Stimulated activated CD4-positive, alpha-beta T cell treated with anti-CD3 and anti-CD28 coated beads, Interleukin-1b, Interleukin-23, amount 100 ng/mL, for 48 hours (primary cell): Measurements from ENCODE around the gene MRM2.

ENCODE experiments used
- DNase-seq: peaks from one replicate; pipeline ENCODE4 v3.0.0-alpha.2; 2020

The MRM2 gene

GRCh38 chr7:2245883-2246675 lies 4.1 kb upstream of the MRM2 start:
- DNase-seq: no peak

GRCh38 chr7:2244404-2244995 lies 2.5 kb upstream of the MRM2 start:
- DNase-seq: no peak

- no peak for DNase-seq
These were observed 1.5 kb upstream of the MRM2 start for GRCh38 chr7:2243458-2243857.

- DNase-seq: peak; percentile 11
These were observed 780 bp upstream of the MRM2 start for GRCh38 chr7:2242541-2243429.

- DNase-seq: no peak
These were observed 2.8 kb downstream of the MRM2 start for GRCh38 chr7:2239242-2239641.

GRCh38 chr7:2237109-2237602 lies 4.8 kb downstream of the MRM2 start:
- no peak for DNase-seq

- DNase-seq: no peak
These were observed 8.1 kb downstream of the MRM2 start for GRCh38 chr7:2233926-2234325.

GRCh38 chr7:2232766-2233520 lies 9.1 kb downstream of the MRM2 start, which contains the start of gene MAD1L1:
Gene MAD1L1 (minus strand): TSS chr7:2232945. CDS start chr7:2230133, 2,812 bp downstream.
- peak; percentile 89 for DNase-seq

GRCh38 chr7:2231992-2232765 lies 9.8 kb downstream of the MRM2 start:
- no peak for DNase-seq

GRCh38 chr7:2230882-2231281 lies 11.1 kb downstream of the MRM2 start:
- DNase-seq: no peak

- DNase-seq: no peak
These were observed 11.8 kb downstream of the MRM2 start for GRCh38 chr7:2230226-2230625.

- no peak for DNase-seq
These were observed 12.5 kb downstream of the MRM2 start for GRCh38 chr7:2229467-2229866.

- DNase-seq: no peak
These were observed 13.1 kb downstream of the MRM2 start for GRCh38 chr7:2228921-2229320.

GRCh38 chr7:2227699-2228098 lies 14.3 kb downstream of the MRM2 start:
- no peak for DNase-seq

GRCh38 chr7:2225830-2226229 lies 16.2 kb downstream of the MRM2 start:
- no peak for DNase-seq

- no peak for DNase-seq
These were observed 16.7 kb downstream of the MRM2 start for GRCh38 chr7:2225336-2225735.

- DNase-seq: no peak
These were observed 17.1 kb downstream of the MRM2 start for GRCh38 chr7:2224934-2225333.

- no peak for DNase-seq
These were observed 17.5 kb downstream of the MRM2 start for GRCh38 chr7:2224491-2224928.

- DNase-seq: no peak
These were observed 18.7 kb downstream of the MRM2 start for GRCh38 chr7:2223321-2223720.

GRCh38 chr7:2222516-2222915 lies 19.5 kb downstream of the MRM2 start:
- DNase-seq: no peak

- DNase-seq: no peak
These were observed 21.1 kb downstream of the MRM2 start for GRCh38 chr7:2220954-2221353.

GRCh38 chr7:2220506-2220905 lies 21.5 kb downstream of the MRM2 start:
- no peak for DNase-seq
